Esophagus muscularis mucosa (tissue), 4 donors: ENCODE data around the gene RELB. TPM values are rescaled to one million over a fixed set of nuclear protein-coding genes. Genes with fewer than 3 reads are reported as not detected.

Source experiments
- DNase-seq: peaks from one replicate; pipeline ENCODE4 v3.0.0-alpha.2; 2017; ENCODE audit errors: extremely low spot score
- H3K27ac ChIP-seq, 4 donors: fragments of 200-600 bp; sonication (generic); replicated peaks in 1 of 4; 1 replicate in 3 of 4; 2 replicates in 1 of 4; pipeline ENCODE4 v1.5.1; 2016 to 2019; ENCODE audit warnings: mild to moderate bottlenecking in 1 of 4
- H3K27me3 ChIP-seq, 4 donors: fragments of 200-600 bp; sonication (generic); one replicate each; pipeline versions ENCODE4 v1.5.1 to v1.6.0; 2016 to 2019
- H3K36me3 ChIP-seq, 4 donors: fragments of 200-600 bp; sonication (generic); one replicate each; pipeline ENCODE4 v1.5.1; 2016 to 2019
- H3K4me1 ChIP-seq, 4 donors: fragments of 200-600 bp; sonication (generic); one replicate each; pipeline ENCODE4 v1.5.1; 2016 to 2019
- H3K4me3 ChIP-seq, 4 donors: fragments of 200-600 bp; sonication (generic); 1 replicate in 2 of 4; 2 replicates in 2 of 4; pipeline ENCODE4 v1.5.1; 2016 to 2019; ENCODE audit warnings: mild to moderate bottlenecking in 4 of 4, moderate library complexity in 1 of 4
- H3K9me3 ChIP-seq, 4 donors: fragments of 200-600 bp; sonication (generic); 1 replicate in 3 of 4; 2 replicates in 1 of 4; pipeline ENCODE4 v1.5.1; 2016 to 2019
- EP300 ChIP-seq: sonication (generic); formaldehyde crosslinking; IDR thresholded peaks from one replicate; pipeline ENCODE4 v1.6.1; 2017; ENCODE audit warnings: antibody characterized with exemption
- POLR2A ChIP-seq: fragments of 450-650 bp; IDR thresholded peaks from one replicate; pipeline ENCODE4 v1.6.1; 2017; ENCODE audit warnings: antibody characterized with exemption, moderate library complexity, mild to moderate bottlenecking, low read depth
- POLR2AphosphoS5 ChIP-seq, 2 donors: sonication (generic); formaldehyde crosslinking; IDR thresholded peaks; one replicate each; pipeline ENCODE4 v1.6.1; 2017; ENCODE audit warnings: antibody characterized with exemption in 2 of 2
- WGBS: methylation state at CpG from one replicate; pipeline ENCODE4 v1.1.5; 2018; 5-methylcytosine and 5-hydroxymethylcytosine counted together
- intact Hi-C: fragments of 100-400 bp; cut with DNase I; formaldehyde crosslinking; loops from one replicate; pipeline ENCODE4 v1.15.1; 2023
- total RNA-seq, 4 donors: library from RNA; depleted of rRNA; stranded (reverse); fragments of >200 nt; gene quantifications; one replicate each; pipeline versions ENCODE4 v1.1.0 to v1.2.1, GENCODE V29; 2016
- TF ChIP-seq, protein P1 (sequence below), 3 experiments: fragments of 200-600 bp in 2 of 3; fragments of 450-650 bp in 1 of 3; sonication (generic) in 2 of 3; IDR thresholded peaks; one replicate each; pipeline ENCODE4 v1.5.1; 2017 to 2019; ENCODE audit warnings: antibody characterized with exemption in 3 of 3, mild to moderate bottlenecking in 2 of 3, moderate library complexity in 1 of 3

Gene RELB
- total RNA-seq, 4 donors from 2014 or later, result 5.8 to 15.9 (median 7.5) TPM

- Histone ChIP-seq H3K36me3 (peaks cover 0 to 19% (median 8%) of the 10 kb centered on the region in 4 donors), H3K27me3 (no peaks in the 10 kb centered on the region), H3K4me3 (peak overlapping the region; percentile 69 to 99 (median 92)), H3K9me3 (no peaks in the 10 kb centered on the region), H3K27ac (peak overlapping the region; percentile 81 to 93 (median 90)), H3K4me1 (peaks cover 40 to 81% (median 73%) of the 10 kb centered on the region in 4 donors)
- intact Hi-C loops, result no loop called here
- 7% methylated on average over 14 of the region's 40 CpGs for WGBS
- no peak for TF ChIP-seq EP300
- TF ChIP-seq POLR2A, result no peak
- TF ChIP-seq, protein P1, sequence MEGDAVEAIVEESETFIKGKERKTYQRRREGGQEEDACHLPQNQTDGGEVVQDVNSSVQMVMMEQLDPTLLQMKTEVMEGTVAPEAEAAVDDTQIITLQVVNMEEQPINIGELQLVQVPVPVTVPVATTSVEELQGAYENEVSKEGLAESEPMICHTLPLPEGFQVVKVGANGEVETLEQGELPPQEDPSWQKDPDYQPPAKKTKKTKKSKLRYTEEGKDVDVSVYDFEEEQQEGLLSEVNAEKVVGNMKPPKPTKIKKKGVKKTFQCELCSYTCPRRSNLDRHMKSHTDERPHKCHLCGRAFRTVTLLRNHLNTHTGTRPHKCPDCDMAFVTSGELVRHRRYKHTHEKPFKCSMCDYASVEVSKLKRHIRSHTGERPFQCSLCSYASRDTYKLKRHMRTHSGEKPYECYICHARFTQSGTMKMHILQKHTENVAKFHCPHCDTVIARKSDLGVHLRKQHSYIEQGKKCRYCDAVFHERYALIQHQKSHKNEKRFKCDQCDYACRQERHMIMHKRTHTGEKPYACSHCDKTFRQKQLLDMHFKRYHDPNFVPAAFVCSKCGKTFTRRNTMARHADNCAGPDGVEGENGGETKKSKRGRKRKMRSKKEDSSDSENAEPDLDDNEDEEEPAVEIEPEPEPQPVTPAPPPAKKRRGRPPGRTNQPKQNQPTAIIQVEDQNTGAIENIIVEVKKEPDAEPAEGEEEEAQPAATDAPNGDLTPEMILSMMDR (IDR thresholded peaks at IDR 0.05), result no peak
- no peak for TF ChIP-seq POLR2AphosphoS5 (IDR thresholded peaks at IDR 0.05)
- DNase-seq, result no peak
These were observed 45.5 kb upstream of the RELB start for GRCh38 chr19:44955505-44956439.

GRCh38 chr19:44957526-44957925, 43.7 kb upstream of the RELB start:
- WGBS, result 77% methylated on average over 7 of the region's 7 CpGs
- Histone ChIP-seq H3K27me3 (no peaks in the 10 kb centered on the region), H3K36me3 (peaks cover 7 to 34% (median 21%) of the 10 kb centered on the region in 4 donors), H3K27ac (no peak overlapping the region), H3K4me3 (no peak overlapping the region), H3K9me3 (no peaks in the 10 kb centered on the region), H3K4me1 (peaks cover 35 to 68% (median 61%) of the 10 kb centered on the region in 4 donors)
- TF ChIP-seq POLR2A (no peak), EP300 (no peak), POLR2AphosphoS5 (IDR thresholded peaks at IDR 0.05) (no peak)
- TF ChIP-seq, protein P1 (IDR thresholded peaks at IDR 0.05), result no peak
- no peak for DNase-seq
- intact Hi-C loops, result no loop called here

DNA sequence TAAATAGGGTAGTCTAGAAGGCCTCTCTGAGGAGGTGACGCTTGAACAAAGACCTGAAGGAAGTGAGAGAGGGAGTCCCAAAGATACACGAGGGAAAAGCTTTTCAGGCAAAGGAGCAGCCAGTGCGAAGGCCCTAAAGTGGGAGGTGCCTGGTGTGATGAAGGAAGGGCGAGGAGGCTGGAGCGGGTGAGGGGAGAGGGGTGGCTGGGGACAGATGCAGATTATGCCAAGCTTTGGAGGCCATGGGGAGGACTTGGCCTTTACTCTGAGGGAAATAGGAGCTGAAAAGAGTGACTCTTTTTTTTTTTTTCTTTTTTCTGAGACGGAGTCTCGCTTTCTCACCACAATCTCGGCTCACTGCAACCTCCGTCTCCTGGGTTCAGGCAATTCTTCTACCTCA, 43.2 kb upstream of the RELB start:
- TF ChIP-seq POLR2AphosphoS5 (IDR thresholded peaks at IDR 0.05) (no peak), POLR2A (no peak), EP300 (no peak)
- TF ChIP-seq, protein P1 (IDR thresholded peaks at IDR 0.05), result no peak
- 81% methylated on average over 9 of the region's 9 CpGs for whole genome bisulfite sequencing
- H3K4me3 ChIP-seq, result no peak overlapping the region
- no peak for DNase-seq
- peaks cover 35 to 68% (median 58%) of the 10 kb centered on the region in 4 donors for H3K4me1 ChIP-seq
- no peaks in the 10 kb centered on the region for H3K9me3 ChIP-seq
- H3K36me3 ChIP-seq, result peaks cover 13 to 34% (median 27%) of the 10 kb centered on the region in 4 donors
- H3K27ac ChIP-seq, result no peak overlapping the region
- H3K27me3 ChIP-seq, result no peaks in the 10 kb centered on the region
- intact Hi-C loops, result no loop called here

DNA sequence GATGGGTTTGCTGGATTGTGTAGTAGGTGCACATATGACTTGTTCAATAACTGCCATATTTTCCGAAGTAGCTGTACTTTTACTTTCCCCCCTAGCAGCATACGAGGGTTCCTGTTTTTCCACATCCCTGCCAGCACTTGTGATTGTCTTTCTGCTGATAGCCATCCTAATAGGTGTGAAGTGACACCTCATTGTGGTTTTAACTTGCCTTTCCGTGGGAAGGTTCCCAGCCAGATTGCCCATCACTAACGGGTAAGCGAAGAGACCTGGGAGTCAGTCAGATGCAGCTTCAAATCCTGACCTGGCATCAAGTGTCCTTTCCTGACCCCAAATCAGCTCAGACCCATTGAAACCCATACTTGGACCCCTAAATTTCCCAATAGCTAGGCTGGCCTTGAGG, 41.6 kb upstream of the RELB start:
- Histone ChIP-seq H3K27ac (no peak overlapping the region), H3K36me3 (peaks cover 21 to 49% (median 39%) of the 10 kb centered on the region in 4 donors), H3K4me1 (peaks cover 27 to 54% (median 44%) of the 10 kb centered on the region in 4 donors), H3K4me3 (no peak overlapping the region), H3K9me3 (no peaks in the 10 kb centered on the region), H3K27me3 (no peaks in the 10 kb centered on the region)
- no peak for DNase-seq
- TF ChIP-seq EP300 (no peak), POLR2A (no peak), POLR2AphosphoS5 (IDR thresholded peaks at IDR 0.05) (no peak)
- TF ChIP-seq, protein P1 (IDR thresholded peaks at IDR 0.05), result no peak
- WGBS, result 73% methylated on average over 5 of the region's 5 CpGs
- intact Hi-C loops, result no loop called here
